ENCODE data around the gene POU2AF1.

- TF ChIP-seq, protein P1, sequence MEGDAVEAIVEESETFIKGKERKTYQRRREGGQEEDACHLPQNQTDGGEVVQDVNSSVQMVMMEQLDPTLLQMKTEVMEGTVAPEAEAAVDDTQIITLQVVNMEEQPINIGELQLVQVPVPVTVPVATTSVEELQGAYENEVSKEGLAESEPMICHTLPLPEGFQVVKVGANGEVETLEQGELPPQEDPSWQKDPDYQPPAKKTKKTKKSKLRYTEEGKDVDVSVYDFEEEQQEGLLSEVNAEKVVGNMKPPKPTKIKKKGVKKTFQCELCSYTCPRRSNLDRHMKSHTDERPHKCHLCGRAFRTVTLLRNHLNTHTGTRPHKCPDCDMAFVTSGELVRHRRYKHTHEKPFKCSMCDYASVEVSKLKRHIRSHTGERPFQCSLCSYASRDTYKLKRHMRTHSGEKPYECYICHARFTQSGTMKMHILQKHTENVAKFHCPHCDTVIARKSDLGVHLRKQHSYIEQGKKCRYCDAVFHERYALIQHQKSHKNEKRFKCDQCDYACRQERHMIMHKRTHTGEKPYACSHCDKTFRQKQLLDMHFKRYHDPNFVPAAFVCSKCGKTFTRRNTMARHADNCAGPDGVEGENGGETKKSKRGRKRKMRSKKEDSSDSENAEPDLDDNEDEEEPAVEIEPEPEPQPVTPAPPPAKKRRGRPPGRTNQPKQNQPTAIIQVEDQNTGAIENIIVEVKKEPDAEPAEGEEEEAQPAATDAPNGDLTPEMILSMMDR (IDR thresholded peaks at IDR 0.05) = no peak
- no peak for TF ChIP-seq POLR2A (IDR thresholded peaks at IDR 0.05; ENCODE audit: low read depth)
These were observed 69.0 kb downstream of the POU2AF1 start for GRCh38 chr11:111310088-111310487.
